ENCODE data around the gene RYR3. TPM values are rescaled to one million over a fixed set of nuclear protein-coding genes. Genes with fewer than 3 reads are reported as not detected.

RYR3 gene
- total RNA-seq, 2 experiments from 2014 or later, result 0.06 to 0.32 TPM

DNA sequence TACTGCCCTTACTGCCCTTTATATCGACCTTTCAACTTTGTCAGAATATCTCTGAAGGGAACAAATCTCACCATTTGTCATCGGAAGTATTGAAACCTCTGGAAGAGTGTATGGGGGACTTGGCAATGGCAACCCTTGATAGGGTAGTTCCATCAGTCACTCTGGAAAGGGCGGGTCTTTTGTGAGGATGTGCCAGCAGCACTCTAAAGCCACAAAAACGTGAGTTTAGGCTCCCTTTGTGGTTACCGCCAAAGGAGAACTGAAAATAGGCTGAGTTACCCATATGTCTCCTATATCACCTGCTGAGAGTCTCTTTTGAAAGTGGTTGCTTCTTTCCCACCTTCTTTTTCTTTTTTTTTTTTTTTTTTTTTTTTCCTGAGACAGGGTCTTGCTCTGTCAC lies 360.7 kb downstream of the RYR3 start:
- no peaks in the 10 kb centered on the region for H4K20me1 ChIP-seq (ENCODE audit: insufficient read depth, low read length)
- DNase-seq (ENCODE audit: low spot score), result peak; percentile 86
- CTCF ChIA-PET (ENCODE audit: unreplicated experiment), result no interaction called here
- H3K4me3 ChIP-seq (ENCODE audit: low read depth, low read length, poor library complexity, severe bottlenecking), result peak overlapping the region; percentile 22
- H3K36me3 ChIP-seq (ENCODE audit: insufficient read depth, low read length), result no peaks in the 10 kb centered on the region
- no peaks in the 10 kb centered on the region for H3K9me3 ChIP-seq (ENCODE audit: low read length)
- peak overlapping the region; percentile 51 for H3K4me2 ChIP-seq (ENCODE audit: low read length)
- H3K27ac ChIP-seq (ENCODE audit: low read depth, low read length, poor library complexity, severe bottlenecking), result peak overlapping the region; percentile 32
- H2AFZ ChIP-seq (ENCODE audit: low read length), result peak overlapping the region; percentile 82; the same call in 1 of the 2 replicates
- BruUV-seq (replicated peaks), result no TSS peak
- POLR2A ChIA-PET, result interaction anchor here (0.7 kb wide), 1 partner anchor 458 kb away, joined by 3 read pairs; no protein-coding TSS in a partner anchor
- intact Hi-C loops (cut with micrococcal nuclease; ENCODE audit: unreplicated experiment), result loop anchor here (1.0 kb wide), 1 partner anchor 348 kb away; no protein-coding TSS in a partner anchor
- H3K79me2 ChIP-seq (ENCODE audit: insufficient read depth, low read depth, low read length), result no peaks in the 10 kb centered on the region
- H3K9me2 ChIP-seq (ENCODE audit: insufficient read depth, low read length), result no peaks in the 10 kb centered on the region
- TF ChIP-seq CTCF (conservative IDR thresholded peaks at IDR 0.05; ENCODE audit: low read length) (no peak), EZH2phosphoT487 (IDR thresholded peaks at IDR 0.05; ENCODE audit: borderline replicate concordance, low read depth, low read length) (no peak)
- peaks cover 37% of the 10 kb centered on the region for H3K4me1 ChIP-seq (ENCODE audit: insufficient read depth, low read length, poor library complexity, severe bottlenecking)

DNA sequence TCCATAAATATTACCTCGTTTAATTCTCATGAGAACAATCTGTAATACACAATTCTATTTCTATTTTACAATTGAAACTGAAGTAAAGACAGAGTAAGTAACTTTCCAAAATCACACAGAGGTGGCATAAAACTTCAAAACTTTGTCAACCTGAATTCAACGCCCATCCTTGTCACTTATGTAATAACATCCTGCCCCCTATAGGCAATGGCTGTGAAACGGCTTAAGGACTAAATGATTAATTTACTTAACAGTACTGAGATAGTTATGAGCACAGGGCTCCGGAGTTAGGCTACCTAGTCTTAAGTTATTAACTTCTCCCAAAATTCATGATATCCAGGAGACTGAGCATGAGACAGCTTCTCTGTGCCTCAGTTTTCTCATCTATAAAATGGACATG lies 364.5 kb downstream of the RYR3 start:
- ChIA-PET CTCF (ENCODE audit: unreplicated experiment) (interaction anchor here (0.5 to 0.8 kb wide), 2 partner anchors 383 to 438 kb away, joined by 3 to 4 read pairs; no protein-coding TSS in a partner anchor), POLR2A (interaction anchor here (0.7 kb wide), 1 partner anchor 119 kb away, joined by 4 read pairs; no protein-coding TSS in a partner anchor)
- DNase-seq (ENCODE audit: low spot score), result peak; percentile 65
- peaks cover 47% of the 10 kb centered on the region for H3K4me1 ChIP-seq (ENCODE audit: insufficient read depth, low read length, poor library complexity, severe bottlenecking)
- no peak overlapping the region for H3K4me2 ChIP-seq (ENCODE audit: low read length)
- H3K79me2 ChIP-seq (ENCODE audit: insufficient read depth, low read depth, low read length), result no peaks in the 10 kb centered on the region
- no peak overlapping the region for H3K27ac ChIP-seq (ENCODE audit: low read depth, low read length, poor library complexity, severe bottlenecking)
- no peak overlapping the region for H2AFZ ChIP-seq (ENCODE audit: low read length)
- H3K36me3 ChIP-seq (ENCODE audit: insufficient read depth, low read length), result no peaks in the 10 kb centered on the region
- no peaks in the 10 kb centered on the region for H3K9me2 ChIP-seq (ENCODE audit: insufficient read depth, low read length)
- H3K4me3 ChIP-seq (ENCODE audit: low read depth, low read length, poor library complexity, severe bottlenecking), result no peak overlapping the region
- intact Hi-C loops (cut with micrococcal nuclease; ENCODE audit: unreplicated experiment), result loop anchor here (1.0 kb wide), 3 partner anchors 366 to 433 kb away; no protein-coding TSS in a partner anchor
- no peak for TF ChIP-seq EZH2phosphoT487 (IDR thresholded peaks at IDR 0.05; ENCODE audit: borderline replicate concordance, low read depth, low read length)
- TF ChIP-seq CTCF (conservative IDR thresholded peaks at IDR 0.05; ENCODE audit: low read length), result peak; percentile 90
- no peaks in the 10 kb centered on the region for H3K9me3 ChIP-seq (ENCODE audit: low read length)
- no TSS peak for BruUV-seq (replicated peaks)
- H4K20me1 ChIP-seq (ENCODE audit: insufficient read depth, low read length), result no peaks in the 10 kb centered on the region

GRCh38 chr15:33677238-33677830 lies 366.6 kb downstream of the RYR3 start:
- no peaks in the 10 kb centered on the region for H3K9me3 ChIP-seq (ENCODE audit: low read length)
- TF ChIP-seq CTCF (conservative IDR thresholded peaks at IDR 0.05; ENCODE audit: low read length), result no peak
- TF ChIP-seq EZH2phosphoT487 (IDR thresholded peaks at IDR 0.05; ENCODE audit: borderline replicate concordance, low read depth, low read length), result no peak
- POLR2A ChIA-PET, result no interaction called here
- H3K79me2 ChIP-seq (ENCODE audit: insufficient read depth, low read depth, low read length), result no peaks in the 10 kb centered on the region
- intact Hi-C loops (cut with micrococcal nuclease; ENCODE audit: unreplicated experiment), result no loop called here
- no peak for DNase-seq (ENCODE audit: low spot score)
- no peaks in the 10 kb centered on the region for H3K9me2 ChIP-seq (ENCODE audit: insufficient read depth, low read length)
- H3K27ac ChIP-seq (ENCODE audit: low read depth, low read length, poor library complexity, severe bottlenecking), result no peak overlapping the region
- no peaks in the 10 kb centered on the region for H4K20me1 ChIP-seq (ENCODE audit: insufficient read depth, low read length)
- no TSS peak for BruUV-seq (replicated peaks)
- H2AFZ ChIP-seq (ENCODE audit: low read length), result no peak overlapping the region
- H3K4me3 ChIP-seq (ENCODE audit: low read depth, low read length, poor library complexity, severe bottlenecking), result no peak overlapping the region
- peaks cover 28% of the 10 kb centered on the region for H3K4me1 ChIP-seq (ENCODE audit: insufficient read depth, low read length, poor library complexity, severe bottlenecking)
- CTCF ChIA-PET (ENCODE audit: unreplicated experiment), result no interaction called here
- no peaks in the 10 kb centered on the region for H3K36me3 ChIP-seq (ENCODE audit: insufficient read depth, low read length)
- H3K4me2 ChIP-seq (ENCODE audit: low read length), result peak overlapping the region; percentile 0; the same call in 1 of the 2 replicates

All from OCI-LY7 (cell line).